Nephron progenitor cell (in vitro differentiated cells): Measurements from ENCODE around the gene SLC12A8.

Experiments
- DNase-seq: peaks from one replicate; pipeline ENCODE4 v3.0.0; 2021
- H3K27ac Mint-ChIP-seq: 2 replicates; pipeline ENCODE4 v1.8.0; 2021; ENCODE audit warnings: mild to moderate bottlenecking, moderate library complexity, mixed read lengths
- H3K27me3 Mint-ChIP-seq: 2 replicates; pipeline ENCODE4 v1.8.0; 2021; ENCODE audit warnings: mild to moderate bottlenecking, low read depth, mixed read lengths; ENCODE audit not compliant: poor library complexity
- H3K36me3 Mint-ChIP-seq: 2 replicates; pipeline ENCODE4 v1.8.0; 2021; ENCODE audit warnings: low read depth, mixed read lengths
- H3K4me1 Mint-ChIP-seq: 2 replicates; pipeline ENCODE4 v1.8.0; 2021; ENCODE audit warnings: mixed read lengths
- H3K4me3 Mint-ChIP-seq: 2 replicates; pipeline ENCODE4 v1.8.0; 2021; ENCODE audit warnings: mild to moderate bottlenecking, moderate library complexity, mixed read lengths
- H3K9me3 Mint-ChIP-seq: 2 replicates; pipeline ENCODE4 v1.8.0; 2021; ENCODE audit warnings: mild to moderate bottlenecking, moderate library complexity, mixed read lengths
- CTCF ChIP-seq: fragments of 200-600 bp; sonication (generic); IDR thresholded peaks from 2 replicates; pipeline ENCODE4 v1.5.0; 2021; ENCODE audit warnings: antibody characterized with exemption

SLC12A8 gene

GRCh38 chr3:125032683-125033082, 179.9 kb downstream of the SLC12A8 start:
- no peaks in the 10 kb centered on the region for H3K27me3 Mint-ChIP-seq
- peak overlapping the region; percentile 93 for H3K27ac Mint-ChIP-seq
- H3K4me3 Mint-ChIP-seq, result no peak overlapping the region
- peaks cover 15% of the 10 kb centered on the region for H3K4me1 Mint-ChIP-seq
- H3K36me3 Mint-ChIP-seq, result peaks cover 37% of the 10 kb centered on the region
- H3K9me3 Mint-ChIP-seq, result peaks cover 29% of the 10 kb centered on the region
- TF ChIP-seq CTCF, result no peak
- no peak for DNase-seq
